HCT116 (cell line): Measurements from ENCODE around the gene TGM4. TPM values are rescaled to one million over a fixed set of nuclear protein-coding genes. Genes with fewer than 3 reads are reported as not detected.

Source experiments
- ATAC-seq: fragments of 200-7000 bp; cut with Tn5 transposase; 2 replicates; pipeline ENCODE4 v1.9.1; 2020; ENCODE audit warnings: mild to moderate bottlenecking, moderate library complexity
- BruUV-seq: library from RNA; stranded (reverse); fragments of 400-500 nt; replicated peaks from 2 replicates; lab custom pipeline; 2021; lab: Mats Ljungman, UMichigan
- CTCF ChIA-PET: fragments of 300-600 bp; sonication (Branson Sonifier 250); formaldehyde crosslinking; loops from one replicate; lab custom pipeline; 2021; ENCODE audit warnings: antibody characterized with exemption; lab: Charles Lee
- POLR2A ChIA-PET: fragments of 300-600, 350-600 bp; sonication (Branson Sonifier 250); formaldehyde crosslinking; loops from one replicate; lab custom pipeline; 2021; ENCODE audit warnings: antibody characterized with exemption; lab: Charles Lee
- RAD21 ChIA-PET, 2 experiments: fragments of 300-600 bp; sonication (Branson Sonifier 250); formaldehyde crosslinking; loops; one replicate each; lab custom pipeline; 2023; ENCODE audit warnings: low total read pairs in 2 of 2; ENCODE audit not compliant: uncharacterized antibody in 2 of 2, unreplicated experiment in 2 of 2, low non-redundant PET in 1 of 2; lab: Charles Lee
- DNase-seq: peaks from one replicate; pipeline ENCODE4 v3.0.0-alpha.2; 2010; ENCODE audit warnings: low read depth, low spot score
- H2AFZ ChIP-seq: fragments of 200-600 bp; shearing (Covaris generic), sonication (generic); 2 replicates; pipeline ENCODE4 v1.6.1; 2017; ENCODE audit warnings: low read depth, mixed run types, mixed read lengths, antibody characterized with exemption, low read length; ENCODE audit not compliant: poor library complexity, severe bottlenecking
- H3K27ac ChIP-seq: 2 replicates; pipeline ENCODE4 v1.5.1; 2012; ENCODE audit warnings: low read depth, low read length
- H3K27me3 ChIP-seq: fragments of 200-600 bp; sonication (generic); 2 replicates; pipeline ENCODE4 v1.6.1; 2016; ENCODE audit warnings: mixed run types, low read length, mixed read lengths; ENCODE audit not compliant: insufficient read depth
- H3K36me3 ChIP-seq, 2 experiments: fragments of 200-500 bp in 1 of 2; fragments of 200-600 bp in 1 of 2; sonication (Bioruptor generic) in 1 of 2; sonication (generic) in 1 of 2; 2 replicates each; pipeline versions ENCODE4 v1.5.1 to v1.6.1; 2014 to 2016; ENCODE audit warnings: low read length in 2 of 2, inconsistent platforms in 1 of 2, mixed read lengths in 1 of 2, mixed run types in 1 of 2; ENCODE audit not compliant: insufficient read depth in 2 of 2, control insufficient read depth in 1 of 2
- H3K4me1 ChIP-seq, 2 experiments: fragments of 200-600 bp in 1 of 2; sonication (generic) in 1 of 2; 2 replicates each; pipeline versions ENCODE4 v1.5.1 to v1.6.1; 2012 to 2017; ENCODE audit warnings: low read length in 2 of 2, inconsistent platforms in 1 of 2, mild to moderate bottlenecking in 1 of 2, mixed read lengths in 1 of 2, mixed run types in 1 of 2, moderate library complexity in 1 of 2; ENCODE audit not compliant: insufficient read depth in 2 of 2, control insufficient read depth in 1 of 2
- H3K4me2 ChIP-seq: fragments of 200-600 bp; sonication (generic); 2 replicates; pipeline ENCODE4 v1.6.1; 2017; ENCODE audit warnings: mixed run types, low read length, mixed read lengths
- H3K4me3 ChIP-seq, 2 experiments: fragments of 200-600 bp in 1 of 2; sonication (generic) in 1 of 2; replicated peaks in 1 of 2; 2 replicates each; pipeline ENCODE4 v1.5.1; 2011 to 2016; ENCODE audit warnings: low read length in 2 of 2, control low read depth in 1 of 2, low read depth in 1 of 2, mild to moderate bottlenecking in 1 of 2, mixed read lengths in 1 of 2, mixed run types in 1 of 2
- H3K79me2 ChIP-seq: fragments of 200-600 bp; sonication (generic); 2 replicates; pipeline ENCODE4 v1.6.1; 2017; ENCODE audit warnings: mild to moderate bottlenecking, mixed run types, low read length, moderate library complexity, mixed read lengths; ENCODE audit not compliant: insufficient read depth
- H3K9ac ChIP-seq: fragments of 200-600 bp; sonication (generic); 2 replicates; pipeline ENCODE4 v1.6.1; 2016; ENCODE audit warnings: low read length, mixed read lengths
- H3K9me2 ChIP-seq: fragments of 200-600 bp; sonication (generic), shearing (Covaris generic); 2 replicates; pipeline ENCODE4 v1.6.1; 2017; ENCODE audit warnings: mixed run types, mild to moderate bottlenecking, moderate library complexity; ENCODE audit not compliant: insufficient read depth
- H3K9me3 ChIP-seq, 2 experiments: fragments of 200-500 bp in 1 of 2; fragments of 200-600 bp in 1 of 2; sonication (Bioruptor generic) in 1 of 2; sonication (generic) in 1 of 2; 2 replicates each; pipeline ENCODE4 v1.6.1; 2014 to 2017; ENCODE audit warnings: low read length in 2 of 2, mixed read lengths in 2 of 2, inconsistent platforms in 1 of 2, low read depth in 1 of 2, mild to moderate bottlenecking in 1 of 2, mixed run types in 1 of 2, moderate library complexity in 1 of 2; ENCODE audit not compliant: control insufficient read depth in 1 of 2, insufficient read depth in 1 of 2
- H4K20me1 ChIP-seq: fragments of 200-600 bp; sonication (generic), shearing (Covaris generic); 2 replicates; pipeline ENCODE4 v1.6.1; 2017; ENCODE audit warnings: mixed run types, mild to moderate bottlenecking, moderate library complexity; ENCODE audit not compliant: insufficient read depth
- CBX3 ChIP-seq: IDR thresholded peaks from 2 replicates; pipeline ENCODE4 v1.6.1; 2012; ENCODE audit warnings: low read depth
- CEBPB ChIP-seq: IDR thresholded peaks from 2 replicates; pipeline ENCODE4 v1.6.1; 2012; ENCODE audit warnings: low read depth
- EGR1 ChIP-seq: IDR thresholded peaks from 2 replicates; pipeline ENCODE4 v1.6.1; 2012; ENCODE audit warnings: low read depth
- ELF1 ChIP-seq: IDR thresholded peaks from 2 replicates; pipeline ENCODE4 v1.6.1; 2012; ENCODE audit warnings: low read depth, borderline replicate concordance
- EZH2 ChIP-seq: fragments of 200-600 bp; sonication (generic); IDR thresholded peaks from 2 replicates; pipeline ENCODE4 v1.6.1; 2017; ENCODE audit warnings: antibody characterized with exemption, mixed run types
- FOSL1 ChIP-seq: IDR thresholded peaks from 2 replicates; pipeline ENCODE4 v1.6.1; 2012; ENCODE audit warnings: low read depth
- ZFX ChIP-seq: fragments of 450-650 bp; IDR thresholded peaks from 2 replicates; pipeline ENCODE4 v1.6.1; 2017
- ZNF274 ChIP-seq: fragments of 200-500 bp; sonication (Bioruptor generic); IDR thresholded peaks from 2 replicates; pipeline ENCODE4 v1.6.1; 2014; ENCODE audit warnings: mild to moderate bottlenecking, low read depth, low read length, inconsistent platforms
- intact Hi-C: fragments of 100-400 bp; cut with micrococcal nuclease; formaldehyde crosslinking; loops from 2 replicates; pipeline ENCODE4 v1.10.0; 2022
- total RNA-seq: library from RNA; stranded (reverse); gene quantifications from one replicate; pipeline ENCODE4 v1.2.1, GENCODE V29; 2021; ENCODE audit not compliant: unreplicated experiment
- TF ChIP-seq, protein P1 (sequence below): IDR thresholded peaks from 2 replicates; pipeline ENCODE4 v1.6.1; 2012
- TF ChIP-seq, protein P2 (sequence below), 3 experiments: fragments of 200-600 bp in 1 of 3; sonication (generic) in 1 of 3; IDR thresholded peaks in 2 of 3; conservative IDR thresholded peaks in 1 of 3; 2 replicates each; pipeline ENCODE4 v1.5.1; 2012 to 2017; ENCODE audit warnings: low read depth in 2 of 3, low read length in 2 of 3, antibody characterized with exemption in 1 of 3, borderline replicate concordance in 1 of 3, control low read depth in 1 of 3, mild to moderate bottlenecking in 1 of 3, mixed read lengths in 1 of 3, mixed run types in 1 of 3, moderate library complexity in 1 of 3; ENCODE audit not compliant: insufficient read depth in 1 of 3

The TGM4 gene
- total RNA-seq, 1 experiment from 2014 or later, result not detected

DNA sequence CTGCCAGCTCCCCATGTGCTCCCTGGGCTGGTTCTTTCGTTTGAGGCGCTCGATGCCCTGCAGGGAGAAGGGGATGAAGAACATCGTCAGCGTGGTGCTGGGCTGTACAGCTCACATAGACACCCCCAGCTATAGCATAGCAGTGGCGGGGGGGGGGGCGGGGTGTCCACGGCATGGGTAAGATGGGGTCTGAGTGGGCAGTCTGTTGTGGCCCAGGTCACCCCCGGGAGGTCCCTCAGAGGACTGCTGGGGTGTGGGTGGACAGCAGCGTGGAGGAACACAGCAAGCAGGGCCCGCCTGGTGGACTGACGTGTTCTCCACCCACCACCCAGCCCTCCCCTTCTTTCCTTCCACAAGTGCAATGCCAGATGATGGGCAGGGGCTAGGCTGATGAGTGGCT is 43.7 kb downstream of the TGM4 start:
- H3K27me3 ChIP-seq, result no peaks in the 10 kb centered on the region
- H3K9me2 ChIP-seq, result no peaks in the 10 kb centered on the region
- CTCF ChIA-PET, result no interaction called here
- H3K9me3 ChIP-seq, result no peaks in the 10 kb centered on the region
- H3K79me2 ChIP-seq, result no peaks in the 10 kb centered on the region
- intact Hi-C loops, result loop anchor here (10.0 kb wide), 1 partner anchor 273 kb away; the partner anchor contains the start of gene ZNF35
- H3K9ac ChIP-seq, result no peak overlapping the region
- POLR2A ChIA-PET, result no interaction called here
- ATAC-seq (no peak), DNase-seq (no peak)
- H2AFZ ChIP-seq, result no peak overlapping the region
- no peak overlapping the region for H3K4me2 ChIP-seq
- RAD21 ChIA-PET, result no interaction called here
- H3K27ac ChIP-seq, result no peak overlapping the region
- no peak for TF ChIP-seq EGR1
- no peak for TF ChIP-seq CEBPB
- TF ChIP-seq ELF1, result no peak
- TF ChIP-seq, protein P1, sequence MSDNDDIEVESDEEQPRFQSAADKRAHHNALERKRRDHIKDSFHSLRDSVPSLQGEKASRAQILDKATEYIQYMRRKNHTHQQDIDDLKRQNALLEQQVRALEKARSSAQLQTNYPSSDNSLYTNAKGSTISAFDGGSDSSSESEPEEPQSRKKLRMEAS, result no peak
- no peak for TF ChIP-seq CBX3
- no peak for TF ChIP-seq ZFX
- TF ChIP-seq, protein P2, sequence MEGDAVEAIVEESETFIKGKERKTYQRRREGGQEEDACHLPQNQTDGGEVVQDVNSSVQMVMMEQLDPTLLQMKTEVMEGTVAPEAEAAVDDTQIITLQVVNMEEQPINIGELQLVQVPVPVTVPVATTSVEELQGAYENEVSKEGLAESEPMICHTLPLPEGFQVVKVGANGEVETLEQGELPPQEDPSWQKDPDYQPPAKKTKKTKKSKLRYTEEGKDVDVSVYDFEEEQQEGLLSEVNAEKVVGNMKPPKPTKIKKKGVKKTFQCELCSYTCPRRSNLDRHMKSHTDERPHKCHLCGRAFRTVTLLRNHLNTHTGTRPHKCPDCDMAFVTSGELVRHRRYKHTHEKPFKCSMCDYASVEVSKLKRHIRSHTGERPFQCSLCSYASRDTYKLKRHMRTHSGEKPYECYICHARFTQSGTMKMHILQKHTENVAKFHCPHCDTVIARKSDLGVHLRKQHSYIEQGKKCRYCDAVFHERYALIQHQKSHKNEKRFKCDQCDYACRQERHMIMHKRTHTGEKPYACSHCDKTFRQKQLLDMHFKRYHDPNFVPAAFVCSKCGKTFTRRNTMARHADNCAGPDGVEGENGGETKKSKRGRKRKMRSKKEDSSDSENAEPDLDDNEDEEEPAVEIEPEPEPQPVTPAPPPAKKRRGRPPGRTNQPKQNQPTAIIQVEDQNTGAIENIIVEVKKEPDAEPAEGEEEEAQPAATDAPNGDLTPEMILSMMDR (IDR thresholded peaks at IDR 0.05 in 2 of 3, conservative IDR thresholded peaks at IDR 0.05 in 1 of 3; ENCODE audit: borderline replicate concordance in 1 of 3, insufficient read depth in 1 of 3, low read depth in 2 of 3, low read length in 2 of 3), result no peak
- no peak for TF ChIP-seq ZNF274
- no peak for TF ChIP-seq EZH2
- no peak for TF ChIP-seq FOSL1
- no TSS peak for BruUV-seq
- H3K4me3 ChIP-seq, result no peak overlapping the region
- H4K20me1 ChIP-seq, result no peaks in the 10 kb centered on the region
- H3K36me3 ChIP-seq, result peaks cover 0 to 3% of the 10 kb centered on the region in 2 experiments; a peak in 1 of 4 replicates
- no peaks in the 10 kb centered on the region for H3K4me1 ChIP-seq
